Kidney (tissue), 14 donors: ENCODE results near the gene CRYZL1. TPM values are rescaled to one million over a fixed set of nuclear protein-coding genes. Genes with fewer than 3 reads are reported as not detected.

Experiments used
- DNase-seq, 5 donors: peaks; one replicate each; pipeline ENCODE4 v3.0.0-alpha.2; 2013 to 2020
- FAIRE-seq: peaks from 2 replicates; lab custom pipeline; 2012; peaks lifted over from hg19 to GRCh38; lab: Jason Lieb, UNC
- H3K27ac ChIP-seq, 2 donors: one replicate each; pipeline ENCODE4 v1.7.0; 2013; ENCODE audit warnings: low read depth in 2 of 2, low read length in 2 of 2, inconsistent platforms in 1 of 2
- H3K27me3 ChIP-seq: one replicate; pipeline ENCODE4 v1.7.1; 2013; ENCODE audit warnings: low read length, inconsistent platforms; ENCODE audit not compliant: control insufficient read depth, insufficient read depth
- H3K36me3 ChIP-seq, 3 donors: one replicate each; pipeline versions ENCODE4 v1.7.0 to v1.7.1; 2013; ENCODE audit warnings: low read length in 3 of 3, control low read depth in 1 of 3, inconsistent platforms in 1 of 3; ENCODE audit not compliant: insufficient read depth in 3 of 3, control insufficient read depth in 2 of 3
- H3K4me1 ChIP-seq, 3 donors: one replicate each; pipeline versions ENCODE4 v1.7.0 to v1.7.1; 2013; ENCODE audit warnings: low read length in 3 of 3, inconsistent platforms in 1 of 3, low read depth in 1 of 3; ENCODE audit not compliant: control insufficient read depth in 2 of 3, insufficient read depth in 2 of 3
- H3K4me3 ChIP-seq, 3 donors: one replicate each; pipeline versions ENCODE4 v1.7.0 to v1.8.1; 2013; ENCODE audit warnings: low read length in 3 of 3, control low read depth in 1 of 3, inconsistent platforms in 1 of 3
- H3K9ac ChIP-seq, 3 donors: one replicate each; pipeline versions ENCODE4 v1.7.0 to v1.7.1; 2013; ENCODE audit warnings: low read length in 3 of 3, control low read depth in 1 of 3, inconsistent platforms in 1 of 3
- H3K9me3 ChIP-seq, 3 donors: one replicate each; pipeline versions ENCODE4 v1.7.0 to v1.7.1; 2013; ENCODE audit warnings: low read length in 3 of 3, control low read depth in 1 of 3, inconsistent platforms in 1 of 3; ENCODE audit not compliant: control insufficient read depth in 2 of 3, insufficient read depth in 1 of 3
- CTCF ChIP-seq: IDR thresholded peaks from 3 replicates; pipeline ENCODE4 v1.5.1; 2012; ENCODE audit warnings: mild to moderate bottlenecking, moderate library complexity, borderline replicate concordance; ENCODE audit not compliant: insufficient read depth; ENCODE audit errors: extremely low read depth
- intact Hi-C: fragments of 100-400 bp; cut with DNase I; formaldehyde crosslinking; loops from one replicate; pipeline ENCODE4 v1.11.1; 2022
- polyA plus RNA-seq: library from polyadenylated mRNA; stranded (reverse); fragments of 350-450 nt; fragmentation: Illumina TruSeq; extraction: RNeasy Lipid Tissue Mini Kit (QIAGEN cat#74804); gene quantifications from one replicate; pipeline ENCODE4 v1.2.3, GENCODE V29; 2014; ENCODE audit warnings: low read depth, low replicate concordance; ENCODE audit not compliant: insufficient read depth
- total RNA-seq: library from RNA; stranded (reverse); fragmentation: NEBNext Ultra II Directional; extraction: Animal tissue kit (Norgen Biotek cat#: 25700); gene quantifications from one replicate; pipeline ENCODE4 v1.2.1, GENCODE V29; 2021
- donor health status: control.
- donor health status: control.
- donor health status: control.
- donor health status: control.
- donor health status: control.
- donor health status: DM: yes; HTN: yes; CAD: no.
- donor health status: Normal renal cell carcinoma (clear cell type).

Gene CRYZL1
- total and polyA plus RNA-seq, 2 donors from 2014 or later = 34.1 to 40.8 TPM

DNA sequence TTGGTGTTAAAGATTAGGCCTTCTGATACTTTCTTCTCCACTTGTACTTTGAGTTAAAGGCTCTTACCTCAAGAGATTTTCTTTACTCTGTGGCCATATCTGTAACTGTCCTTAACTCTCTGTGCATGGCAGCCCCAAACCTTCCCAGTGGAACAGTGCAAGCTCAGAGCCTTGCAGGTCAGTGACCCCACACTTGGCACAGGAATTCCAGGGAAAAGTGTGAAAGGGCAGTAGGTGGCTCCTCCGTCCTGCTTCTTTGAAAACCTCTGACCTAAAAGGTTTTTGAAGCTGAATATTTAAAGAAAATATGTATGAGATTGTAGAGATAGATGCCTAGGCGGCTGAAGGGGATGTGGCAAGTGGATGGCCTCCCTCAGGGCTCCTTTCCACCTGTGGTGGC is 27.1 kb upstream of the CRYZL1 start:
- TF ChIP-seq CTCF = no peak
- Histone ChIP-seq H3K27ac (no peak overlapping the region), H3K9me3 (no peaks in the 10 kb centered on the region), H3K4me3 (no peak overlapping the region), H3K36me3 (no peaks in the 10 kb centered on the region), H3K9ac (no peak overlapping the region), H3K4me1 (peaks cover 0 to 4% (median 0%) of the 10 kb centered on the region in 3 donors), H3K27me3 (no peaks in the 10 kb centered on the region)
- no peak for FAIRE-seq
- intact Hi-C loops = no loop called here
- no peak for DNase-seq

DNA sequence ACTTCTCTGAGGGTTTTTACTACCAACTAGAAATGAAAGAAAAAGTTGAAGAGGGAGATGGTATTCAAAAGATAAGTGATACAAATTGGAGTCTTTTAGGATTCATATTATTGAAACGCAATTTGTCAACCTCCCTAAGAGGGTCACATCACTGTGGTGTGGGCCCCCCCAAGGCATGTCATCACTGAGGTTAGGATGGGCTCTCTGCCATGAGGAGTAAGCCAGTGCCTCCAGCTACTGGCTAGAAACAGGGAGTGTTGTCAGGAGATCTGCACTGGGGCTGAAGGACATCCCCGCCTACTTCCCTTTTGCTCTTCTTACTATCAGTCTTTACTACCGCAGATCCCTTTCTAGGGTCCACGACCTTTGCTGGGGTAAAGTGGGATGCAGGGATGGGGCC is 26.6 kb upstream of the CRYZL1 start:
- Histone ChIP-seq H3K4me1 (peaks cover 0 to 4% (median 0%) of the 10 kb centered on the region in 3 donors), H3K27me3 (no peaks in the 10 kb centered on the region), H3K9me3 (no peaks in the 10 kb centered on the region), H3K27ac (no peak overlapping the region), H3K9ac (no peak overlapping the region), H3K36me3 (no peaks in the 10 kb centered on the region), H3K4me3 (no peak overlapping the region)
- FAIRE-seq (no peak), DNase-seq (no peak)
- TF ChIP-seq CTCF = no peak
- intact Hi-C loops = no loop called here

- Histone ChIP-seq H3K4me1 (peaks cover 0 to 4% (median 0%) of the 10 kb centered on the region in 3 donors), H3K27ac (no peak overlapping the region), H3K4me3 (no peak overlapping the region), H3K36me3 (no peaks in the 10 kb centered on the region), H3K9ac (no peak overlapping the region), H3K27me3 (no peaks in the 10 kb centered on the region), H3K9me3 (no peaks in the 10 kb centered on the region)
- TF ChIP-seq CTCF = no peak
- intact Hi-C loops = no loop called here
- FAIRE-seq = no peak
- no peak for DNase-seq
These were observed 26.1 kb upstream of the CRYZL1 start for GRCh38 chr21:33667636-33668035.

DNA sequence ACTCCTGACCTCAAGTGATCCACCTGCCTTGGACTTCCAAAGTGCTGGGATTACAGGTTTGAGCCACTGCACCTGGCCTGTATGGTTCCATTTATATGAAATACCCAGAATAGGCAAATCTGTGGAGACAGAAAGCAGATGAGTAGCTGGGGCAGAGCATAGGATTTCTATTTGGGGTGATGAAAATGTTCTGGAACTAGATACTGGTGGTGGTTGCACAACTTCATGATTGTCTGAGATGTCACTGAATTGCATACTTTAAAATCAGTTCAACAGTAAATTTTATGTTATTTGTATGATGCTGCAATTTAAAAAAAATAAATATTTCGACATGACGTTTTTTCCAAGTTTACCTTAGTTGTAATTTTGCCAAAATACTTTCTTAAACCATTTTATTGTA is 24.6 kb upstream of the CRYZL1 start:
- no peak for DNase-seq
- no peak for TF ChIP-seq CTCF
- Histone ChIP-seq H3K4me1 (peaks cover 0 to 4% (median 0%) of the 10 kb centered on the region in 3 donors), H3K36me3 (no peaks in the 10 kb centered on the region), H3K9me3 (no peaks in the 10 kb centered on the region), H3K27me3 (no peaks in the 10 kb centered on the region), H3K4me3 (no peak overlapping the region), H3K9ac (no peak overlapping the region), H3K27ac (no peak overlapping the region)
- FAIRE-seq = no peak
- intact Hi-C loops = no loop called here
